PC-3 (cell line): ENCODE results near the gene GUCY2F.

Experiments
- CTCF ChIP-seq: fragments of 300-600 bp; sonication (generic); conservative IDR thresholded peaks from 2 replicates; pipeline ENCODE4 v1.5.1; 2017; ENCODE audit warnings: antibody characterized with exemption, low read depth, mild to moderate bottlenecking, low read length
- EZH2 ChIP-seq: fragments of 300-600 bp; sonication (generic); IDR thresholded peaks from one replicate; pipeline ENCODE4 v1.6.1; 2017; ENCODE audit warnings: antibody characterized with exemption, mild to moderate bottlenecking, low read length; ENCODE audit not compliant: unreplicated experiment
- EZH2phosphoT487 ChIP-seq: fragments of 300-600 bp; sonication (generic); IDR thresholded peaks from 2 replicates; pipeline ENCODE4 v1.6.1; 2018; ENCODE audit warnings: mild to moderate bottlenecking, antibody characterized with exemption, low read length, borderline replicate concordance

- TF ChIP-seq CTCF (no peak), EZH2 (no peak), EZH2phosphoT487 (no peak)
Measured at GRCh38 chrX:109360301-109360700, 121.6 kb downstream of the GUCY2F start.
